NCI-H345 treated with DMSO at 0.1 percent for 48 hours (cell line): ENCODE measurements around the gene CLIP3.
"Not testable (repeated sequence)": the region's sequence is repeated elsewhere in the genome, so short reads cannot be mapped to it uniquely, and the experiment has no call there.

Experiments
- DNase-seq: peaks from one replicate; lab custom pipeline; 2025; ENCODE audit not compliant: unreplicated experiment; lab: John Stamatoyannopoulos, UW

CLIP3 gene

DNA sequence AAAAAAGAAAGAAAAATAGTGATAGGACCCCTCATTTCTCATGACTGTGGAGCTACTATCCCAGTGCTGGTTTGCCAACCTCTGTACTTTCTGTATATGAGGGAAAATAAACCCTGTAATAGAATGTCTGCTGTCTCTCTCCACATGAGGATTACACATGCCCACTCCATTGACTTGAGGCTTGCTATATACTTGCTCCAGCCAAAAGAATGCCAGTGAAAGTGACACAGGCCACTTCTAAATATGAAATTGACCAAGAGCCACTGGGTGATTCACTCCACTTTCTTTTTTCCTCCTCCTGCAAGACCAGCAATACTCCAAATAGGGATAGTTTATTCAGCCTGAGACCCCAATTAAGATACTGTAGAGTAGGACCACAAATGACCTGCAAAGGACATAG lies 15.2 kb upstream of the CLIP3 start:
- no peak for DNase-seq

DNA sequence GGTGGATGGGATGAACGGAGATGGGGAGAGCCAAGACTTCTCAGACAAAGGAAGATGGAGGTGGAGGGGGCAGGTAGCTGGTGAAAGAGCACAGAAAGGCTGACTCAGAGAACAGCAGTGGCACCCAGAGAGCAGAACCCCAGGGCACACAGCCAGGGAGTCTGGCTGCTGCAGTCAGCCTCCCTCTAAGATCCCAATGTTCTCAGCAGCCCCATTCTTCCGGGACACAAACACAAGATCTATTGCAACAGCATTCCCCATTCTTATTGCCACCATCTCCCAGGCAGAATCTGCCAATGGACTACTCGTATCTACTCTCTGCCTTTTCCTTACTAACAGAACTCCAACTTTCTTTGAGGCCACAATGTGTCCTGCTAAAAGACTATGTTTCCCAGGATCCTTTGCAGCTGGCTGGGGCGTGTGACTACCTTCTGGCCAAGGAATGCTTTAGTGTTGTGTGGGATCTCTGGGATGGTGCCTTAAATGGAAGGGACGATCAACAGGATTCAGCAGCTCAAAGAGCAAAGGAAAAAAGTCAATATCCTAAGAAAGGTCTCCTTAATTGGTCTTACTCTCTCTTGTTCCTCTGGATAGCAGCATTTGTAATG lies 13.9 kb upstream of the CLIP3 start:
- DNase-seq, result no peak

- DNase-seq, result no peak
These were observed 11.3 kb upstream of the CLIP3 start for GRCh38 chr19:36043952-36044351.

DNA sequence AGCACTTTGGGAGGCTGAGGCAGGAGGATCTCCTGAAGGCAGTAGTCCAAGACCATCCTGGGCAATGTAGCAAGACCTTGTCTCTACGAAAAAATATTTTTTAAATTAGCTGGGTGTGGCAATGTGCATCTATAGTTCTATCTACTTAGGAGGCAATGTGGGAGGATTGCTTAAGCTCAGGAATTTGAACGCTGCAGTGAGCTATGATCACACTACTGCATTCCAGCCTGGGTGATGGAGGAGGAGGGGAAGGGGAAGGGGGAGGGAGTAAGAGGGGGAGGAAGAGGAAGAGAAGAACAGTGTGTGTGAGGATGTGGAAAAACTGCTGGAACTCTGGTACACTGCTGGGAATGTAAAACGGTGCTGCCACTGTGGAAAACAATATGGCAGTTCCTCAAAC lies 9.2 kb upstream of the CLIP3 start:
- no peak for DNase-seq

- not testable (repeated sequence) for DNase-seq
These were observed 8.4 kb upstream of the CLIP3 start for GRCh38 chr19:36041092-36041491.

- no peak for DNase-seq
These were observed 7.8 kb upstream of the CLIP3 start for GRCh38 chr19:36040495-36040894.

GRCh38 chr19:36031308-36031707 lies 1.4 kb downstream of the CLIP3 start:
- no peak for DNase-seq

DNA sequence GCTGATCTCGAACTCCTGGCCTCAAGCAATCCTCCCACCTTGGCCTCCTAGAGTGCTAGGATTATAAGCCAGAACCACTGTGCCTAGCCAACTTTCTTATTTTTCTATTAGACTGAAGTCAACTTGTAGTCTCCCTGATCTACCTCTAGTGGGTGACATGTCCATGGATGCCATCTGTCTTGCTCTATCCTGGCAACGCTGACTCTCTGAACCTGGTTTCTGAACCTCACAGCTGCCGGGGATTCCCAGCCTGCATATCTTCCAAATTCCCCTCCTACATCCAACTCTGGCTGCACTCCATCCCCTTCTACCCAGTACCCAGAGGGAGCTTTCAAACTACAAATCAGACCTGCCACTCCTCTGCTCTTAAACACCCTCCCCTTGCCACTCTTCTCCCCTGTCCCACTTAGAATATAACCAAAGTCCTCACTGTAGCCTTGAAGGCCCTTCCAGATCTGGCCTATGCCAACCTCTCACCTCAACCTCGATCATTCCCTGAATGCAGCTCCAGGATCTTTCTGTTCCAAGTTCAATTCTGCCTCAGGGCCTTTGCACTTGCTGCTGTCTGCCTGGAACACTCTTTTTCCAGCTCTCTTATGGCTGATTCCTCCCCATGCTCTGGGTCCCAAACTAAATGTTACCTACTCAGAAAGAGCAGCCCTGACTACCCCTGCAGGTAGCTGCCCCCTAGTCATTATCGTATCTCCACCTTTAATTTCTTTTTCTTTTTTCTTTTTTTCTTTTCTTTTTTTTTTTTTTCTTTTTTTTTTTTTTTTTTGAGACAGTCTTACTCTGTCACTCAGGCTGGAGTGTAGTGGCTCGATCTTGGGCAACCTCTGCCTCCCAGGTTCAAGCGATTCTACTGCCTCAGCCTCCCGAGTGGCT lies 2.2 kb downstream of the CLIP3 start:
- no peak for DNase-seq

GRCh38 chr19:36028313-36029041 lies 4.2 kb downstream of the CLIP3 start:
- no peak for DNase-seq

DNA sequence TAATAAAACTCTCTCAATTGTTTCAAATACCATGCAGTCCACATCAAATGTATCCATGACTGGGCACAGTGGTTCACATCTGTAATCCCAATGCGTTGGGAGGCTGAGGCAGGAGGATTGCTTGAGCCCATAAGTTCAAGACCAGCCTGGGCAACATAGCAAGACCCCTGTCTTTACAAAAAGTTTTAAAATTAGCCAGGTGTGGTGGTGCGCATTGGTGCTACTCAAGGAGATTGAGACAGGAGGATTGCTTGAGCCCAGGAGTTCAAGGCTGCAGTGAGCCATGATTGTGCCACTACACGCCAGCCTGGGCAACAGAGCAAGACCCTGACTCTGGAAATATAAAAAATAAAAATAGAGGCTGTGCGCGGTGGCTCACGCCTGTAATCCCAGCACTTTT lies 5.0 kb downstream of the CLIP3 start:
- DNase-seq, result no peak

DNA sequence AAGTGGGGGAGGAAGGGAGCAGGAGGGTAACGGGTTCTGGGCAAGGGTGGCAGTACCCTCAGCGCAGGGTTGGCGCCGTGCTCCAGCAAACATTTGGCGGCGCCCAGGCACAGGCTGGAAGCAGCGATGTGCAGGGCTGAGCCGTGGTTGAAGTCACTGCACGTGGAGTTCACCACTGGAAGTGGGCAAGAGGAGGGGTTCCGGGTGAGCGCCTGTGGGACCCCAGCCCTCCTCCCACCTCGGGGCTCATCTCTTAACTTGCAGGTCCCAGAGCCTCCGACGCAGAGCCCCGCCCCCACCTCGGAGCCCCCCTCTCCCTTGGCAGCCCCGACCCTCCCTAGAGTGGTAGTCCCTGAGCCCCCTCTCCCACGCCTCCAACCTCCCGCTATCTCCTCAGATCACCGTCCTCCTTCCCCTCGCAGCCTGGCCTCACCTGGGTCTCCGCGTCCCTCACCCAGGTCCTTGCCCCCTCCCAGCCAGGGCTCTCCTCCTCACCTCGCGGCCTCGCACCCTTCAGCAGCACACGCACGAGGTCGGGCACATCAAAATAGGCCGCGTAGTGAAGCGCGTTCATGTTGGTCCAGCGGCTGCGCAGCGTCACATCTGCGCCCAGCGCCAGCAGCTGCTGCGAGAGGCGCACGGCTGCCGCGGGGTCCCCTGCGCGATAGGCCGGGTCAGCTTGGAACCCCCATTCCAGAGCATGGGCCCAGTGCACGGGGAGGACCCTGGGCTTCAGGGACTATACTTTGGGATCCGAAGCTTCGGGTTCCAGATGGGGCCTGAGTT lies 6.4 kb downstream of the CLIP3 start:
- DNase-seq, result no peak

- no peak for DNase-seq
These were observed 7.1 kb downstream of the CLIP3 start for GRCh38 chr19:36025541-36025940.

GRCh38 chr19:36023432-36023831 lies 9.2 kb downstream of the CLIP3 start:
- no peak for DNase-seq

- DNase-seq, result no peak
These were observed 13.5 kb downstream of the CLIP3 start for GRCh38 chr19:36019061-36019670.

- peak; percentile 100 for DNase-seq
These were observed 18.4 kb downstream of the CLIP3 start, which contains the start of gene ALKBH6 for GRCh38 chr19:36014012-36014924. TSS of gene ALKBH6 (minus strand) at chr19:36014213. CDS start at chr19:36013397, 816 bp downstream.

DNA sequence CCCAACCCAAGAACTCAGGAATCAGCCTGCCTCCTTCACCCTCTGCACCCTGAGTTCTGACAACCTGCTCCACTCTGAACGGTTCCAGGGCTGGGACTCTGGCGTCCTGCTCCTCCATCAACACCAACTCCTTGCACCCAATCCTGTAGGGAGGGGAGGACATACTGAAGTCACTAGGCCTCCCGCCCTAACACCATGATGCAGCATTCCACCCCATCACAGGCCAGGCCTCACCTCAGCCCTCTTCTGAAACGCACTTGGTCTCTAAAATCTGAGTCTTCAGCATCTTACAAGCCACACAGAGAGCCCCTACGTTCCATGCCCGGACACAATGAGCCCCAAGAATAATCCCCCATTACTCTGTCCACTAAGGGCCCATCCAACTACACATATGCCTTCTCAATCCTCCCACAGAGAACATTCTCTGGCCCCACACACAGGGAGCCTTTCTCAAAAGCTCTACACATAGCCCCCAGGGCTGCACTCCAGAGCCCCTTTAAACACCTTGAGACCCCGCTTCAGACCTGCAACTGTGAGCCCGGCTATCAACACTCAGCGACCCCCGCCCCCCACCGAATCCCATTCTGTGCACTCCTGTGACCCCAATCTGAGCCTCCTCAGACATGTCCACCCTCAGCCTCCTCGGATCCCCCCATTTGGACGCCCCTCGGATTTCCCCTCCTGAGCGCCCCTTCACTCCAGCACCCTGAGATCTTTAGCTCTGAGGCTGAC lies 19.2 kb downstream of the CLIP3 start:
- DNase-seq, result no peak

GRCh38 chr19:36010402-36010801 lies 22.3 kb downstream of the CLIP3 start:
- DNase-seq, result no peak

- no peak for DNase-seq
These were observed 22.9 kb downstream of the CLIP3 start for GRCh38 chr19:36009633-36010379.
